CD4-positive, alpha-beta T cell treated with Interferon alpha-2 for 1 hour (primary cell): ENCODE results near the gene DTX2.
"Not testable (repeated sequence)": the region's sequence is repeated elsewhere in the genome, so short reads cannot be mapped to it uniquely, and the experiment has no call there.

Source experiments
- DNase-seq, 2 donors: peaks; one replicate each; pipeline ENCODE4 v3.0.0-alpha.2; 2020 to 2022

The DTX2 gene

GRCh38 chr7:76461464-76462101 is at the start of gene DTX2:
Gene DTX2 (plus strand): TSS chr7:76461709. CDS start chr7:76480510, 18,801 bp downstream.
- peak in 1 of 2 donors; percentile 60 for DNase-seq

GRCh38 chr7:76412249-76412648 is 49.3 kb upstream of the DTX2 start:
- DNase-seq, result no peak

DNA sequence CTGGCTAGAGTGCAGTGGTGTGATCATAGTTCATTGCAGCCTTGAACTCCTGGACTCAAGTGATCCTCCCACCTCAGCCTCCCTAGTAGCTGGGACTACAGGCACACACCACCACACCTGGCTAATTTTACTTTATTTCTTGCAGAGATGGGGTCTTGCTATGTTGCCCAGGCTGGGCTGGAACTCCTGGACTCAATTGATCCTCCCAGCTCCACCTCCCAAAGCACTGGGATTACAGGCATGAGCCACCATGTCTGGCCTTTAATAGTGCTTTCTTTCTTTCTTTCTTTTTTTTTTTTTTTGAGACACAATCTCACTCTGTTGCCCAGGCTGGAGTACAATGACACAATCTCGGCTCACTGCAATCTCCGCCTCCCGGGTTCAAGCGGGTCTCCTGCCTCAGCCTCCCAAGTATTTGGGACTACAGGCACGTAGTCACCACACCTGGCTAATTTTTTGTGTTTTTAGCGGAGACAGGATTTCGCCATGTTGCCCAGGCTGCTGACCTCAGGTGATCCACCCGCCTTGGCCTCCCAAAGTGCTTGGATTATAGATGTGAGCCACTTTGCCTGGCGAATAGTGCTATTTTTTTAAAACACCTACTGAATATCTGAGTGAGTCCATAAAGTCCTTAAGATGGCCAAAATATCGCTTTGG is 43.7 kb upstream of the DTX2 start:
- not testable (repeated sequence) for DNase-seq

GRCh38 chr7:76421097-76421496 is 40.4 kb upstream of the DTX2 start:
- not testable (repeated sequence) for DNase-seq

DNA sequence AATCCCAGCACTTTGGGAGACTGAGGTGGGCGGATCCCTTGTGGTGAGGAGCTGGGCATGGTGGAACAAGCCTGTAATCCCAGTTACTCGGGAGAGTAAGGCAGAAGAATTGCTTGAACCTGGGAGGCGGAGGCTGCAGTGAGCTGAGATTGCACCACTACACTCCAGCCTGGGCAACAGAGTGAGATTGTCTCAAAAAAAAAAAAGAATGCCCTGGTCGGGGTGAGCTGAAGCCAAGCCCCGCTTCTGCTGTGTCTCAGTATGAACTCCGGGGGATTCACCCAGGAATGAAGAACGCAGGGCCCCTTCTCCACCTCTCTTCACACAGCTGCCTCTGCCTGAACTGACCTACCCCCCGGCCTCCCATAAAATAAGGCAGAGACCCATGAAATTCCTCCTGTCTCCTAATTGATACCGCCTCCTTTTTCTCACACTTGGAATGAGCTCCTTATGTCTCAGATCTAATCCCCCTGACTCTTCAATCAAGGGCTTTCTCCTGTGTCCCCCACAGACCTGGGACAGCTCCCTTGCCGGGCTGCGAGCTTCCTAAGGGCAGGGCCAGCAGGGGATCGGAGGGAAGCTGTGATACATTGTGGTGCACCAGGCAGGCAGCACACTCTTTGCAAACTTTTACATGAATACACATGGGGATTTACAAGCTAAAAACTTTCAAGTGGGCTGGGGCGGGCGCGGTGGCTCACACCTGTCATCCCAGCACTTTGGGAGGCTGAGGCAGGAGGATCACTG is 37.7 kb upstream of the DTX2 start:
- no peak for DNase-seq

GRCh38 chr7:76424413-76425111 is 36.9 kb upstream of the DTX2 start, which contains the start of gene ZP3:
Gene ZP3 (plus strand): TSS chr7:76424950. CDS start chr7:76424965, 15 bp downstream.
- no peak for DNase-seq

GRCh38 chr7:76425156-76425555 is 36.4 kb upstream of the DTX2 start:
- no peak for DNase-seq

- not testable (repeated sequence) for DNase-seq
These were observed 36.0 kb upstream of the DTX2 start for GRCh38 chr7:76425558-76425957.

- no peak for DNase-seq
These were observed 35.3 kb upstream of the DTX2 start for GRCh38 chr7:76426246-76426645.

DNA sequence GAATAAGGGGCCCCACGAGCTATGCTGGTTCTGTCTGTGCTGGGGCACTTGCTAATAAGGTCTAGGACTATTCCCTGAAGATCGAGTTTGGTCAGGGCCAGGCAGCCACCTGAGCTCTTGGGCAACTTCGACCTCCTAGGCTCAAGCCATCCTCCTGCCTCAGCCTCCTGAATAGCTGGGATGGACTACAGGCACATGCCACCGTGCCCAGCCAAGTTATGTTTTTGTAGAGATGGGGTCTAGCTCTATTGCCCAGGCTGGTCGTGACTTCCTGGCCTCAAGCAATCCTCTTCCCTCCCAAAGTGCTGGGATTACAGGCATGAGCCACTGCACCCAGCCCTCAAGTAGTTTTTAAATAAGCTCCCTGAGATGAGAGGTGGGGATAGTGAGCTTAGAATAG is 33.9 kb upstream of the DTX2 start:
- DNase-seq, result no peak

GRCh38 chr7:76428149-76428823 is 33.2 kb upstream of the DTX2 start:
- DNase-seq, result no peak

GRCh38 chr7:76428868-76429805 is 32.4 kb upstream of the DTX2 start:
- DNase-seq, result no peak

- DNase-seq, result no peak
These were observed 31.3 kb upstream of the DTX2 start for GRCh38 chr7:76430211-76430610.

GRCh38 chr7:76430836-76431235 is 30.7 kb upstream of the DTX2 start:
- no peak for DNase-seq

DNA sequence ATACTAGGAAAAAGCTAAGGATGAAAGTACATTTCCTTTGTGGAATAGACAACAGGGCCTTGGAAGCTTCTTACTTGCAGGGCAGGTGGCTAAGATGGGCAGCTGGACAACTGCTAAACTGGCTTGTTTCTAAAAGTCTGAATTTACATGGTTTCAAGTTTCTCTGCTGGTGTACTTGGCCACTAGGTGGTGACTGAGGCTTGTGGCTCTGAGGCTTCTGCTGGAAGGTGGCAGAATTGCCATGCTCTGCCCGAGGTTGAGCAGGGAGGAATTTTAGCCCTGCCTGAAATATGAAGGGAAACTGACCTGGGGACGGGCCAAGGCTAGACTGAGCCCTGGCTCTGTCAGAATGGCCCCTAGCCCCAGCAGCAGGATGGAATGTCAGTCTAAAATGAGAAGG is 23.6 kb upstream of the DTX2 start:
- DNase-seq, result peak; percentile 63 to 66

GRCh38 chr7:76439120-76439888 is 22.2 kb upstream of the DTX2 start:
- DNase-seq, result not testable (repeated sequence)

DNA sequence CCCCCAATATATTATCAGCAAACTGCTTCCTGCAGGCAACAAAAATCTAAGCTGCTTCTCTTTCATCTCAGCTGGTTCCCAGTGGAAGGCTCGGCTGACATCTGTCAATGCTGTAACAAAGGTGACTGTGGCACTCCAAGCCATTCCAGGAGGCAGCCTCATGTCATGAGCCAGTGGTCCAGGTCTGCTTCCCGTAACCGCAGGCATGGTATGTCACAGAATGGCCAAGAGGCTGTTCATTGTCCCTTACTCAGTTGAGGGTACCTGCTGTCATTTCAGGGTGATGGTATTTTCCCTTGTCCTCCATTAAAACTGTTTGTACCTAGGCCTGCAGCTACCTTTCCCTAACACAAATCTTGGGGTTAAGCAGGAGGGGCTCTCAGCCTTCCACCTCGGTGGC is 21.1 kb upstream of the DTX2 start:
- DNase-seq, result not testable (repeated sequence)

- DNase-seq, result not testable (repeated sequence)
These were observed 19.7 kb upstream of the DTX2 start for GRCh38 chr7:76441792-76442191.

- DNase-seq, result not testable (repeated sequence)
These were observed 18.7 kb upstream of the DTX2 start for GRCh38 chr7:76442664-76443446.

- DNase-seq, result peak in 1 of 2 donors; percentile 9
These were observed 17.7 kb upstream of the DTX2 start for GRCh38 chr7:76443846-76444245.
